Hepatic stellate cell (primary cell): ENCODE data around the gene TMC8.
A peak's percentile ranks its signal among the peaks of the same experiment; 100 is the strongest.
"Not testable (repeated sequence)": the region's sequence is repeated elsewhere in the genome, so short reads cannot be mapped to it uniquely, and the experiment has no call there.

Experiments used
- DNase-seq: peaks from one replicate; pipeline ENCODE4 v3.0.0; 2011; ENCODE audit warnings: low spot score

Gene TMC8

DNA sequence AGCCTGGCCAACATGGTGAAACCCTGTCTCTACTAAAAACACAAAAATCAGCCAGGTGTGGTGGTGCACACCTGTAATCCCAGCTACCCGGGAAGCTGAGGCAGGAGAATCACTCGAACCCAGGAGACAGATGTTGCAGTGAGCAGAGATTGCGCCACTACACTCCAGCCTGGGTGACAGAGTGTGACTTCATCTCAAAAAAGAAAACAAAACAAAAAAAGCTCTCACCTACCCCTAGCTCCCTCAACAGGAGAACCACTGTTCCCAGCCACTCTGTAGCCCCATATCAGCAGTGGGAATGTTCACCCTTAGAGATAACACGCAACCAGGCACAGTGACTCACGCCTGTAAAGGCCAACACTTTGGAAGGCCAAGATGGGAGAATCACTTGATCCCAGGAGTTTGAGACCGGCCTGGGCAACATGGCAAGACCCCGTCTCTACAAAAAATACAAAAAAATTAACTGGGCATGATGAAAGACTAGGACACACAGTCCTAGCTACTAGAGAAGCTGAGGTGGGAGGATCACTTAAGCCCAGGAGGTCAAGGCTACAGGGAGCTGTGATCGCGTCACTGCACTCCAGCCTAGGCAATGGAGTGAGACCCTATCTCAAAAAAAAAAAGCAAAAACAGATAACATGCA is 5.4 kb downstream of the TMC8 start:
- no peak for DNase-seq

DNA sequence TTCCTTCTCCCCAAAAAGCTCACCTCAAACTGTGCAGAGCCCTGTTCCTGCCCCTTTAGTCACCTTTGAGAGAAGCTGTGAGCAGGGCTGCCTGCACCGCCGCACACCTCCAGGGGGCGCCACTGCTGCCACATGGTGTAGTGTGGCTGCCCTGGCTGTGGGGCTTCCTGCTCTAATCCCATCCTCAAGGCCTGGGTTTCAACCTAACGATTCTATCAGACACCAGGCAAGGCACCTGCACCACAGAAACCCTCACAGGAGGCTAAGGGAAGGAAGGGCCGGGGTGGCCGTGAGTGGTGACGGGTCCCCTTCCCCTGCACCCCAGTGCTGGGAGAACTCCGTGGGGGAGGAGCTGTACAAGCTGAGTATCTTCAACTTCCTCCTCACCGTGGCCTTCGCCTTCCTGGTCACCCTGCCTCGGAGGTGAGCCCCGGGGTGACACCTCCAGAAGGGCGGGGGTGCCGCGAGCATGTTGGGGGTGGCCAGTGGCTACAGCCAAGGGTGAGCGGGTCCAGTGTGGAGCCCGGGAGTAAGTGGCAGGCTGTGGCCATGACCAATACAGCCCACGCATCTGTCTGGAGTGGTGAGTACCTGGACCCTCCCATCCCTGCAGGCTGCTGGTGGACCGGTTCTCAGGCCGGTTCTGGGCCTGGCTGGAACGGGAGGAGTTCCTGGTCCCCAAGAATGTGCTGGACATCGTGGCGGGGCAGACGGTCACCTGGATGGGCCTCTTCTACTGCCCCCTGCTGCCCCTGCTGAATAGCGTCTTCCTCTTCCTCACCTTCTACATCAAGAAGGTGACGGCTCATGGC is 7.0 kb downstream of the TMC8 start:
- DNase-seq = no peak

DNA sequence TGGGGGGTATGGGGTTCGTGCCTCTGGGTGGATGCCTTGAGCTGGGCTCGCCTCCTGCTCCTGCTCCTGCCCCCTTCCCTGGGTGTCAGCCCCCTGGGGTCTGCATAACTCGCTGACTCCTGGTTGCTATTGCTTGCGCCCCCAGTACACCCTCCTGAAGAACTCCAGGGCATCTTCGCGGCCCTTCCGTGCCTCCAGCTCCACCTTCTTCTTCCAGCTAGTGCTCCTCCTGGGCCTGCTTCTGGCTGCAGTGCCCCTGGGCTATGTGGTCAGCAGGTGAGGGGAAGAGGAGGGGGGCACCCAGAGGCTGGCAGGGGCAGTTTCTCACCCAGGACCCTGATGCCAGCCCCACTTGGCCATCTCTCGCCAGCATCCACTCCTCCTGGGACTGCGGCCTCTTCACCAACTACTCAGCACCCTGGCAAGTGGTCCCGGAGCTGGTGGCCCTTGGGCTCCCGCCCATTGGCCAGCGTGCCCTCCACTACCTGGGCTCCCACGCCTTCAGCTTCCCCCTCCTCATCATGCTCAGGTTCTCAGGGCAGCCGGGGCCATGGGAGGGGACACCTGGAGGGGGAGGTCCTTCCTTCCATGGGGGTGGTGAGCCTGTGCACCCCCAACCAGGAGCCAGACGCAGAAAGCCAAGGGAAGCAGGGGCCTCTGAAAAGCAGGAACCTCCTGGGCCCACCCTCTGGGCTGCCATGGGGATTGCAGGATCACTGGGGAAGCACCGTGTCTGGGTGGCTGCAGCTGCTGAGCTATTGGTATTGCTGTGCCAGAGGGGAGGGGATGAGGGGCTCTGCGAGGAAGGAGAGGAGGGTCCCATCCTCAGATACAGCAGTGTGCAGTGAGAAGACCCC is 7.9 kb downstream of the TMC8 start:
- DNase-seq = no peak

DNA sequence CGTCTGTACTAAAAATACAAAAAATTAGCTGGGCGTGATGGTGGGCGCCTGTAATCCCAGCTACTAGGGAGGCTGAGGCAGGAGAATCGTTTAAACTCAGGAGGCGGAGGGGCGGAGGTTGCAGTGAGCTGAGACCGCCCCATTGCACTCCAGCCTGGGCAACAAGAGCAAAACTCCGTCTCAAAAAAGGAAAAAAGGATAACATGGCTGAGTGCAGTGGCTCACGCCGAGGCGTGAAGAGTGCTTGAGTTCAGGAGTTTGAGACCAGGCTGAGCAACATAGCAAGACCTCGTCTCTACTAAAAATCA is 9.2 kb downstream of the TMC8 start:
- DNase-seq = not testable (repeated sequence)

DNA sequence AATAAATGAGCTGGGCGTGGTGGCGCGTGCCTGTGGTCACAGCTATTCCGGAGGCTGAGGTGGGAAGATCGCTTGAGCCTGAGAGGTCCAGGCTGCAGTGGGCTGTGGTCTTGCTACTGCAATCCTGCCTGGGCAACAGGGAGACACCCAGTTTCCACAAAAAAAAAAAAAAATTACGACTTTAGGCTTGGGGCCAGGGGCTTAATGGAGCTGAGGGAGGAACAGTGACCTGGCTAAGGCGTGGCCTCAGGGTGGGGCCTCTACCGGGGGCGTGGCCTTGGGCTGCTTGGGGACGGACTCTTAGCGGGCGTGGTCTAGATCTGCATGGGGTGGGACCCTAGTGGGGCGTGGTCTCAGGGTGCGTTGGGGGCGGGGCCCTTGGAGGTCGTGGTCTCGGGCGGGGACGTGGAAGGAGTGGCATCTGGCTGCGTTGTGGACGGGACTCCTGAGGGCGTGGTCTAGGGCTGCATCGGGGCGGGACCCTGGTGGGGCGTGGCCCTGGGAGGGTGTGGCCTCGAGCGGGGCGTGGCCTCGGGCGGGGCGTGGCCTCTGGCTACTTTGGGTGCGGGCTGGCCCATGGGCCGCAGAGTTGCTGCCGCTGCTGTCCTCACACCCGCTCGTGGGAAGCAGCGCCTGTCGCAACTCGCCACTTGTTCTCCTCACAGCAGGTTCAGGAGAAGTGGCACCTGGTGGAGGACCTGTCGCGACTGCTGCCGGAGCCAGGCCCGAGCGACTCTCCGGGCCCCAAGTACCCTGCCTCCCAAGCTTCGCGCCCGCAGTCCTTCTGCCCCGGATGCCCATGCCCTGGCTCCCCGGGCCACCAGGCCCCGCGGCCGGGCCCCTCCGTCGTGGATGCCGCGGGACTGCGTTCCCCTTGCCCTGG is 9.8 kb downstream of the TMC8 start:
- DNase-seq = no peak

DNA sequence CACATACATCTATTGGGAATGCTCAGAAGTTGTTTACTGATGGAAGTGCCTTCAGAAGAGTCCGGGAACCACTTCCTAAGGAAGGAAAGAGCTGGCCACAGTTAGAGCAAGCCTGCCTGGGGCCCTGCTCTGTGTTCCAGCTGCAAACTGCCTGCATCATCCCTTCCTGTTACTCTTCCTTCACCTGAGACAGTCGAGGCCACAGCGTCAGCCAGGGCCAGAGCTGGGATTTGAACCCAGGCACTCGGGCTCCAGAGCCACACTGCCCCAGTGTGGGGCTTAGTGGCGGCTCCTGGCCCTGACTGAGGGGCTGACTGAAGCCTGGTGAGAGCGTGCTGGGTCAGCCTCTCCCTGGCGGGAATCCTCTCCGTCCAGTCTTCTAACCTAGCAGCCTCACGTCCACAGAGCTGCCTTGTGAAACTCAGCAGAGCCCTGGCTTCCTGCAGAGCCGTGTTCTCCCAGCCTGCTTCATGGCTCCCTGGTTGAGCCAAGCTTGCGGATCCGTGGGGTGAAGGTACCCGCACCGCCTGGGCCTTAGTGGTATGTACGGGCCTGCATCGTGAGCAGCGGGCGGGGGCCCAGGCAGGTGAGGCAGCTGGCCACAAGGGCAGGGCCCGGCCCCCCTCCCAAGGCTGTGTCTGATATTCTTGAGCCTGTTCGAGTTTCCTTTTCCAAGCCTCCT is 11.0 kb downstream of the TMC8 start:
- no peak for DNase-seq

DNA sequence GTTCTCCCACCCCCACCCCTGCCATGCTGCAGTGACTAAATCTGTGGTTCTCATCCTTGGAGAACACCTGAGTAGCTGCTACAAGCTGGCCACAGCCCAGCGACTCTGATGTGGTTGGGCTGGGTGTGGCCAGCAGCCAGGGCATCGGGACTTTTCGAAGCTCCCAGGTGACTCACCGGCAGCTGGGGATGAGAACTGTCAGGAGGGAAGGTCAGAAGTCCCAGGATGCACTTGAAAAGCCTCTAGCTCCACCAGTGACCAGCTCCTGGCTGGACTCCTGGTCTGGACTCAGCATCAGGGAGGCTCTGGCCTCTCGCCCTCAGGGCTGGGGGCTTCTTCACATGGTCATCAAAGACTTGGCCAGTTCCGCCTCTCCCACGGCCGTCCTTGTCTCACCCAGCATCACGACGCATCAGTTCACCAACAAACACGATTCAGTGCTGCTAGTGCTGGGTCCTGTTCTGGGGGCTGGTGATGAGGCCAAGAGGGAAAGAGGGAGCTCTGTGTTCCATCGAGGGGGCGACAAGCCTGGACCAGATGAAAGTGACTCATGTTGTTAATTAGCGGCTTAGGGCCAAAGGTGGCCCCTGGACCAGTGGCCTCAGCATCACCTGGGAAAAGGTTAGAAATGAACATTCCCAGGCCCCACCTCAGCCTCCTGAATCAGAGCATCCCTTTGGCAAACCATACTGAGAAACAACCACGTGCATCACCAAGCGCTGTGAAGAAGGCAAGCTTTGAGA is 11.7 kb downstream of the TMC8 start:
- DNase-seq = no peak

DNA sequence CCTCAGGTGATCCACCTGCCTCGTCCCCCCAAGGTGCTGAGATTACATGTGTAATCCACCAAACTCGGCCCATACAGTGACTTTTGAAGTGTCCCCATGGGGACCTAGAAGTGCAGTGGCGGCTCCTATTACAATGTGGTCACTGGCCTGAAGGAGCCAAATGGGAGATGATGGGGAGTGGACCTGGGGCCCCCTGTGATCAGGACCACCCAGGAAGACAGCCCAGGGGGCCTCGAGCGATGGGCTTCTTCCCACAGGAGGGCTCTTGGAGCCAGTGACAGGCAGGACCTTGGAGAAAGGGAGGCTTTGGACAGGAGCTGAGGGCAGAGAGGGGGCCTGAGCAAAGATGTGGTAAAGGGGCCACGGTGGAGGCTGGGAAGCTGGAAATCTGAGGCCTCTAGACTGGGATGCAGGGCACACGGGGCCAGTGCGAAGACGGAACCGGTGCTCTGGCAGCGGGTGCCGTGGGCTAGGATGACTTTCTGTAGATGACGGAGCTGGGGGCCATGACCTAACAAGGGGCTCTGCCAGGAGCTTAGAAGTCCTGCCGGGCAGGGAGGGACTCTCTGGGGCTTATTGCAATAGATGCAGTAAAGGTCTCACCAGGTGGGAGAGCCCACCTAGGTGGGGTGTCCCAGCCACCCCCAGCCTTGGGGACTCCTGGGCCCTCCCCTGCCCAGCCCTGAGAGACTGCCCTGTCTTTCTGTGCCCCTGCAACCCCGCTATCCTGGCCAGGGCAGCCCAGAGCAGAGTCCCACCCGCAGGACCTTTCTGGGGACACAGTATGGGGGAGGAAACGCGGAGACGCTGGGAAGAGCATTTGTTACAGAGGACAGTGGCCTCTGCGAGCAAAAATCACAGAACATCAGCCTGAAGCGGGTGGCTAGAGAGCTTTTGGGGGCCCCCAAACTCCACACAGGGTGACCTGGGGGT is 12.9 kb downstream of the TMC8 start:
- no peak for DNase-seq

DNA sequence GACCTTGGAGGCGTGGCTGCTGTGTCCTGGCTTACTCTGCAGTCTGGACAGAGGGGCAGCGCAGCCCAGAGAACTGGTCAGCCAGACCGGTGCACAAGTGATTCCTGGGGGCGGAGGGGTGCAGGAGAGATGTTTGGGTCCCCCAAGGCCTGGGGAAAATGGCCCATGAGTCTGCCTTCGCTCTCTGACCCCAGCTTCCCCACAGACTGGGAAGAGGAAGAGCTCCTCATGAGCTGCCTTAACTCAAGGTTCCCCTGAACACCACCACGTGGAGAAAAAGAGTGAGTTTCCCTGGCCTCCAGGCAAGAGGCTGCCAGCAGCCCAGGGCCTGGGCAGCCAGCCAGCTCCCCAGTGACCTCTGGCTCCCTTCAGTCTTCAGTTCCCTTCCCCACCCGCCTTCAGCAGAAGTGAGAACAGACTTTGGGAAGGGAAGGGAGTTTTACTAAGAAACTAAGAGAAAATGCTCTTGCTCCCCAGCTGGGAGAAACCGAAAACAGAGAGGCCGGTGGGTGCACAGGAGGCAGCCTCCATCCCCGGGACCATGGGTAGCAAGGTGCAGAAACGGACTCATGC is 13.7 kb downstream of the TMC8 start:
- peak; percentile 71 for DNase-seq

DNA sequence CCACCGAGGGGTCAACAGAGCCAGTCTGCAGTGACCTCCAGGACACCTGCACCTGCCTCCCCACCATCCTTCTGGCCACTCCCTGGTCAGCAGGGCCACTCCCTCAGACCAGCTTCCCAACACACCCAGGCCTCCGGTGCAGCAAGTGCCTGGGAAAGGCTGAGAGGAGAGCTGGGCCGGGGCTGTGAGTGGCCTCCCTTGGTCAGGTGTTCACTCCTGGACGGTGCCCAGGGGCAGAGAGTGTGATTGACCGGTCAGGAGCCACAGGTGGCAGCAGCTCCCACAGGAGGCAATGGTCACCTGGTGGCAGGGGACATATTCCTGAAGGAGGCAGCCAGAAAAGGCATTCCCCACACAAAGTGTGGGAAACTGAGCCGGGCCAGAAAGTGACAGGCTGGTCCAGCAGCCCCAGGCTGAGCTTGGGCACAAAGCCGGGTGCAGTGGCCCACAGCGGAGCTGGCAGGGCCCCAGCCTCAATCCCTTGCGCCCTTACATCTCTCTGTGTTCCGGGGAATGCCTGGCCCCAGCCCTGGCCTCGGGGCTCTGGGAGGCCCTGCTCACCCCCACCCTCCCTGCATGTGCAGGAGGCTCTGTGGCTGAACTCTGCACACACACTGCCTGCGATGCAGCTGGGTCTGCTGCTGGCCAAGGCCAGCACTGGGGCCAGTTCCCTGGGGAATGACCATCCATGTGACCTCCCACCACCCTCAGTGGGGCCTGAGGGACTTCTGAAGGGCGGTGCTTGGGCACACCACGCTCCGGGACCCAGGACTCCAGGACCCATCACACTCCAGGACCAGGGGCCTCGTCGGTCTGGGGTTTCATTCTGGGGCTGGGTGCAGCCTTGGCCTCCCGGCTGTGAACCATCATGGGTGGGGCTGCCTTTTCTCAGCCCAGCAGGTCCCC is 14.4 kb downstream of the TMC8 start:
- DNase-seq = no peak

DNA sequence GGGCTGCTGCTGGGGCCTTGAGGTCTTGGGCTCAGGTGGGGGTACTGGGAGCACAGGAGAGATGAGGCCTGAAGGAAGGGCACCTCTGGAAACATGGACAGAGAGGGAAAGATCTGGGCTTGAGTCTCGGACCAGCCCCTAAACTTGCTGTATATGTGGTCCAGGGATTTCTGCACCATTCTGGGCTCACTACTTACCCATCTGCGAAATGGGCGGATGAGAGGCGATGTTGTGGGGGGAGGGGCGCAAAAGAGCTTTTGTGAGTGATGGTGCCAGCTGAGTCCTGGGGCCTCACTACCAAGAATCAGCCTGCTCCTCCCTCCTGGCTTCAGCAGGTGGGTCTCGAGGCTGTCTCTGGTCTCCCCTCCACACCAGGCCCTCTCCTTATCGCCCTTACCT is 15.9 kb downstream of the TMC8 start:
- no peak for DNase-seq

DNA sequence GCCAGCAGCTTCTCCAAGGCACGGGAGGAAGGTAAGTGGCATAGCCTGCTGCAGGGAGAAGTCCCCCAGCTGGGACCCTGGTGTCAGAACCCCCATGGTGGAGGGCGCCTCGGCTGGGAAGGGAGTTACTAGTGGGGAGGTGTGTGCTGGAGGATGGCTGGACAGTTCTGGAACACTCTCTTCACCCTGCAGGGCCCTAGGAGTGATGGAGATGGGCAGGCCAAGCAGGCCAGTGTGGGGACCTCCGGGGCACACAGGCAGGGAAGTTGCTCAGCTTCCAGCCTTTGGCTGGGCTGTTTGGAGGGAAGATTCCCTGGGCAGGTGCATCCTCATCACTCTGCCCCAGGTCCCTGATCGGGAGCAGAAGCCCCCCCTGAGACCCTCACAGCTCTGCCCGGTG is 16.3 kb downstream of the TMC8 start:
- DNase-seq = no peak

DNA sequence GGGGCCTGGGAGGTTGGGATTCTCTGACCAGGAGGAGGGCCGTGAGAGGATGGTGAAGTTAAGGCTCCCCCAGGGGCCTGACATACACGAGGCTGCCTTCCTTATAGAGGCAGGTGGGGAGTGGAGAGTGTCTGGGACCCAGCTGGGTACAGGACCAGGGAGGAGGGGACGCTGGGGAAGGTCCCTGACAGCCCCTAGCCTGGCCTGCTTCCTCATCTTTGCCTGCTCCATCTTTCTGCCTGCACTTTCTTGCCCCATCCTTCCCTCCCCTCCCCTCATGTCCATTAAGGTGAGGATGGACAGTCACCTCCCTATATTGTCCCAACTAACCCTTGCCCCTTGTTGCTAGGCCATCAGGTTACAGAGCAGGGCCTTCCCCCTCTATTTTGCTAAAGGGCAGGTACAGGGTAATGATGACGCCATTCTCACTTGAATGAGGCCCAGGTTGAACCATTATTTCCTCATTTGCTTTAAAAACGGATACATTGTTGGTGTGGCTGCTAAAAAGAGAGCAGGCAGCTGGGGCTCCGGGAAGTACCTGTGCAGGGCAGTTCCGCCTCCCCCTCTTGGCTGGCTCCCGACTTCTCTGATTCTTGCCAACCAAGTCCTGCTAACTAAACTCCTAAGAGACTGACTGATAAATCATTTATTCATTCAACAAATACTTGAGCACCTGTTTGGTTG is 16.9 kb downstream of the TMC8 start:
- DNase-seq = no peak

DNA sequence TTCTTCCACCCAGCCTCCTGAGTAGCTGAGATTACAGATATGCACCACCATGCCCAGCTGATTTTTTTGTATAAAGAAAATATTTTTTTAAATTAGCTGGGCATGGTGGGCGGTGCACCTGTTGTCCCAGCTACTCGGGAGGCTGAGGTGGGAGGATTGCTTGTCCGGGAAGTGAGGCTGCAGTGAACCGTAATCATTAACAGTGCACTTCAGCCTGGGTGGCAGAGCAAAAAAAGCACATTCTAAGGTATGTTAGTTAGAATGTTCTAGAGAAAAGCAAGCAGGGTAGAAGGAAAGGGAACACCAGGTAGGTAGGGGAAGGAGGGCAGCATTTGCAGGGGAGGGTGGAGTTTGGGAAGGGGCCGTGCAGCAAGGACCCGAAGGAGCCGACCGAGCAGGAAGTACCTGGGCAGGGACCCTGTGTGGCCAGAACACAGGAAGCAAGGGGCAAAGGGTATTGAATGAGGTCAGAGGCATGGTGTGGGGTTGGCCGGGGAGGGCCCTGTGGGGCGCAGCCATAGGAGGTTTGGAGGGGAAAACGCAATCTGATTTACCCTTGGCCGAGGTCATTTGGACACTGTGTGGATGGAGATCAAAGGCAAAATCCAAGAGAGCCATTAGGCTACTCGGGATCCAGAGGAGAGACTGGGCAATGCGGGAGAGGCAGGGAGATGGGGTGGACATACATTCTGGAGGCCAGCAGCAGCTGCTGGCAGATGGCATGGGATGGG is 17.9 kb downstream of the TMC8 start:
- no peak for DNase-seq

DNA sequence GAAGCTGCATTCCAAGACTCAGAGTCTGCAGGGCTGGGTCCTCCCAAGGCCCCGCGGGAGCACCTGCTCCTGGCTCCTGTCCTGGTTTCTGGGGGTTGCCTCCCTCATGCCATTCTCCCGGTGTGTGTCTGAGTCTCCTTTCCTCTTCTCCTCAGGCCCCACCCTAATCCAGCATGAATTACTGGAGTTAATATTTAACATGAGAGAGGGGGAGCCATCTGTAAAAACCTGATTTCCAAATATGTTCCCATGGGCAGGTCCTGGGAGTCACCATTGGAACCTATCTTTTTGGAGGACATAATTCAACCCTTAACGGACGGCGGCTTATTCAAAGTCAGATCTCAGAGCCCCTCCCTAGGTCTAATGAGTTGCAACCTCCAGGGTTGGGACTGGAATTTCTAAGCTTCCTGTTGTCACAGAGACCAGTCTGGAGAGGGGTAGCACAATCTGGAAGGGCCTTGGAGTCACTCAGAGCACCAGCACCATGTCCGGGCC is 21.0 kb downstream of the TMC8 start:
- no peak for DNase-seq

DNA sequence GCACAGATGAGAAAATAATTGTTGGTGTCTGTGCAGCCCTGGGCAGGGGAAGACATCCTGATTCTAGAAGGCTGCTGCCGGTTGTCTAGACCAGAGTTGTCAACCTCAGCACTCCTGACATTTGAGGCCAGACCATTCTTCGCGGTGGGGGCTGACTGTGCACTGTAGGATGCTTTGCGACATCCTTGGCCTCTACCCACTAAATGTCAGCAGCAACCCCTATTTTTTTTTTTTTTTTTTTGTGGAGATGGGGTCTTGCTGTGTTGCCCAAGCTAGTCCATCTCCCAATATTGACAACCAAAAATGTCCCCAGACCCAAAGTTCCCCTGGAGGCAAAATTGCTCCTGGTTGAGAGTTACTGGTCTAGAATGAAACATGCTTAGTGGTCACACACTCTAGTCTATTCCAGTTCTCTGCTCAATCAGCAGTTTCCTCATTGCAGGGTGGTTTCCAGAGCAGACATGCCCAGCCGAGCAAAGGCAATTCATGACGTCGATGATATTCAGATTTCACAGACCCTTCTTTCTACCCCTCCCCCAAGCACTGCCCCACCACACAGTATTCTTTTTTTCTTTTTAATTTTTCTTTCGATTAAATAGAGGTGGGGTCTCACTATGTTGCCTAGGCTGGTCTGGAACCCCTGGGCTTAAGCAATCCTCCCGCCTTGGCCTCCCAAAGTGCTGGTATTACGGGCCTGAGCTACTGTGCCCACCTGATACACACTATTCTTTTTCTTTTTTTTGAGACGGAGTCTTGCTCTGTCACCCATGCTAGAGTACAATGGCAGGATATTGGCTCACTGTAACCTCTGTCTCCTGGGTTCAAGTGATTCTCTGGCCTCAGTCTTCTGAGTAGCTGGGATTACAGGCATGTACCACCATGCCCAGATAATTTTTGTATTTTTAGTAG is 24.6 kb downstream of the TMC8 start:
- no peak for DNase-seq
